Subcutaneous abdominal adipose tissue (tissue), 5 donors: ENCODE results near the gene BTG2.

Source experiments
- H3K27ac ChIP-seq: one replicate; pipeline ENCODE4 v1.7.0; 2013; ENCODE audit warnings: low read depth, mild to moderate bottlenecking, inconsistent platforms, low read length, moderate library complexity
- H3K27me3 ChIP-seq, 5 donors: one replicate each; pipeline ENCODE4 v1.7.0; 2013; ENCODE audit warnings: low read length in 5 of 5, inconsistent platforms in 1 of 5; ENCODE audit not compliant: control insufficient read depth in 5 of 5, insufficient read depth in 4 of 5
- H3K36me3 ChIP-seq, 5 donors: one replicate each; pipeline ENCODE4 v1.7.0; 2013; ENCODE audit warnings: low read length in 5 of 5; ENCODE audit not compliant: control insufficient read depth in 5 of 5, insufficient read depth in 5 of 5
- H3K4me1 ChIP-seq, 5 donors: one replicate each; pipeline ENCODE4 v1.7.0; 2013; ENCODE audit warnings: low read length in 5 of 5, mild to moderate bottlenecking in 3 of 5, moderate library complexity in 1 of 5; ENCODE audit not compliant: control insufficient read depth in 5 of 5, insufficient read depth in 5 of 5
- H3K4me3 ChIP-seq, 5 donors: one replicate each; pipeline ENCODE4 v1.7.0; 2013; ENCODE audit warnings: low read length in 5 of 5, low read depth in 1 of 5
- H3K9ac ChIP-seq, 5 donors: one replicate each; pipeline ENCODE4 v1.7.0; 2013; ENCODE audit warnings: low read length in 5 of 5, mild to moderate bottlenecking in 4 of 5, moderate library complexity in 3 of 5
- H3K9me3 ChIP-seq, 5 donors: one replicate each; pipeline ENCODE4 v1.7.0; 2013; ENCODE audit warnings: low read length in 5 of 5; ENCODE audit not compliant: control insufficient read depth in 5 of 5
- donor health status: healthy.
- donor health status: healthy.
- donor health status: healthy.
- donor health status: healthy.
- donor health status: healthy.

BTG2 gene

DNA sequence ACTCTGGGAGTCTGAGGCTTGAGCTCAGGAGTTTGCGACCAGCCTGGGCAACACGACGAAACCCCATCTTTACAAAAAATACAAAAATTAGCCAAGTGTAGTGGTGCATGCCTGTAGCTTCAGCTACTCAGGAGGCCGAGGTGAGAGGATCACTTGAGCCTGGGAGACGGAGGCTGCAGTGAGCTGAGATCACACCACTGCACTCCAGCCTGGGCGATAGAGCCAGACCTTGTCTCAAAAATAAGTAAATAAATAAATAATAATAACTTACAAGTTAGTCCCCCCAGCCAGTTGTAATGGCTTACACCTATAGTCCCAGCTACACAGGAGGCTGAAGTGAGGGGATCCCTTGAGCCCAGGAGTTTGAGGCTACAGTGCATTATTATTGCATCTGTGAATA is 21.7 kb upstream of the BTG2 start:
- H3K4me1 ChIP-seq: peaks cover 26 to 52% (median 38%) of the 10 kb centered on the region in 5 donors
- no peak overlapping the region for H3K9ac ChIP-seq
- H3K27me3 ChIP-seq: peaks cover 0 to 4% (median 0%) of the 10 kb centered on the region in 5 donors
- no peaks in the 10 kb centered on the region for H3K9me3 ChIP-seq
- H3K27ac ChIP-seq: no peak overlapping the region
- H3K36me3 ChIP-seq: no peaks in the 10 kb centered on the region
- H3K4me3 ChIP-seq: no peak overlapping the region

DNA sequence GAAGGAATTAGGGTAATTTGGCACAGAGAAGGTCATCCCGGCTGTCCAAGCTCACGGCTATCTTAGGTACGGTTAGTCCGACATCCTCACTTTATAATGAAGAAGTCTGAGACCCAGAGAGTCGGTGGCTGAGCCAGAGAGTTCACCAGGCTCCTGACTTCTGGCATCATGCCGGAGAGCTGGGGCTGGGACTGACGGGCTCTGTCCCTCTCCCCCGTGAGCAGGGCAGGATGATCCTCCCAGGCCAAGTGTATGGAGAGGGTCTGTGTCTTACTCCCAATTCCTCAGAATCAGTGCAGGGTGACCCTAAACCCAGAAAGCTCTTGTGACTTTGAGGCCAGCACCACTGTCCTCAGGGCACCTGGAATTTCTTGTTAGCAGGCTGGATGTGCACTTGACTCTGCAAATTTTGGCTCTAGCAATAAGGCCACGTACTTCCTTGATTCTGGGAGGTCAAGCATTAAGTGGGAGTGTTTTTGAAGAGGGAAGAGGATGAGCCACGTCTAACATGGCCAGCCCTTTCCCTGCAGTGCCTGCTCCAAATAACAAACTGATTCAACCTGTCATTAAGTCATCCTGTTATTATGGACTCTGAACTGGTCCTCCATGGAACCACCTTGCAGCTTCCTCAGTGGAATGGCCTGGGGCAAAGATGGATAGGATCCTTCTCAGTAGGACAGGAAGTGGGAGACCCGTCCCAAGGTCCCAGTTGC is 20.8 kb upstream of the BTG2 start:
- H3K4me3 ChIP-seq: no peak overlapping the region
- no peaks in the 10 kb centered on the region for H3K36me3 ChIP-seq
- no peaks in the 10 kb centered on the region for H3K9me3 ChIP-seq
- no peak overlapping the region for H3K9ac ChIP-seq
- H3K4me1 ChIP-seq: peaks cover 20 to 52% (median 40%) of the 10 kb centered on the region in 5 donors
- H3K27me3 ChIP-seq: peaks cover 0 to 4% (median 0%) of the 10 kb centered on the region in 5 donors
- H3K27ac ChIP-seq: no peak overlapping the region

- H3K27ac ChIP-seq: peak overlapping the region; percentile 90
- no peaks in the 10 kb centered on the region for H3K36me3 ChIP-seq
- no peaks in the 10 kb centered on the region for H3K9me3 ChIP-seq
- peaks cover 0 to 4% (median 0%) of the 10 kb centered on the region in 5 donors for H3K27me3 ChIP-seq
- peaks cover 25 to 71% (median 58%) of the 10 kb centered on the region in 5 donors for H3K4me1 ChIP-seq
- H3K9ac ChIP-seq: peak overlapping the region in 3 of 5 donors; percentile 16 to 84 (median 48)
- peak overlapping the region in 4 of 5 donors; percentile 5 to 19 (median 12) for H3K4me3 ChIP-seq
Observed at GRCh38 chr1:203286161-203286984, 18.9 kb upstream of the BTG2 start.

GRCh38 chr1:203287109-203287893 is 18.0 kb upstream of the BTG2 start:
- peak overlapping the region; percentile 90 for H3K27ac ChIP-seq
- H3K9ac ChIP-seq: peak overlapping the region in 4 of 5 donors; percentile 8 to 84 (median 36)
- H3K9me3 ChIP-seq: no peaks in the 10 kb centered on the region
- H3K4me1 ChIP-seq: peaks cover 25 to 69% (median 61%) of the 10 kb centered on the region in 5 donors
- H3K36me3 ChIP-seq: no peaks in the 10 kb centered on the region
- H3K27me3 ChIP-seq: peaks cover 0 to 4% (median 0%) of the 10 kb centered on the region in 5 donors
- H3K4me3 ChIP-seq: peak overlapping the region in 3 of 5 donors; percentile 5 to 18 (median 7)

DNA sequence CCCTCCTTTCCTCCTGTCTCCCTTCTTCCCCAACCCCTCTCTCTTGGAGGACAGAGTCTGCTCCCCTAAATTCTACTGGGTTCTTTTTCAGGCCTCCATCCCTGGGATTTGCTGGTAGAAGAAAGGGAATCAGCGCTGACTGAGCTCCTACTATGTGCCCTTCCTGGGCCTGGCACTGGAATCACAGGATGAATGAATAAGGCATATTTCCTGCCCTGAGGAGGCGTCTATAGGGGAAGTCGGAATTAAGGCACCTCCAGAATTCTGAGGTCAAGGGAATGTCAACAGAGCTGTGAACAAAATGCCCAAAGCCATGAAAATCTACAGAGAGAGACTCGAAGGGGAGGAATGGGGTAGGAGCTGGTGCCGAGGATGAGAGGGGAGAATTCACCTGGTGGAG is 17.4 kb upstream of the BTG2 start:
- H3K27me3 ChIP-seq: peaks cover 0 to 4% (median 0%) of the 10 kb centered on the region in 5 donors
- H3K4me1 ChIP-seq: peaks cover 21 to 67% (median 61%) of the 10 kb centered on the region in 5 donors
- H3K36me3 ChIP-seq: no peaks in the 10 kb centered on the region
- no peak overlapping the region for H3K4me3 ChIP-seq
- H3K27ac ChIP-seq: peak overlapping the region; percentile 90
- H3K9me3 ChIP-seq: no peaks in the 10 kb centered on the region
- peak overlapping the region in 2 of 5 donors; percentile 17 to 54 for H3K9ac ChIP-seq

GRCh38 chr1:203288400-203288799 is 16.9 kb upstream of the BTG2 start:
- Histone ChIP-seq H3K4me1 (peaks cover 21 to 67% (median 61%) of the 10 kb centered on the region in 5 donors), H3K9ac (peak overlapping the region in 1 of 5 donors; percentile 13)

GRCh38 chr1:203289281-203289981 is 15.9 kb upstream of the BTG2 start:
- Histone ChIP-seq H3K9me3 (no peaks in the 10 kb centered on the region), H3K4me3 (peak overlapping the region in 1 of 5 donors; percentile 51), H3K36me3 (no peaks in the 10 kb centered on the region), H3K27ac (peak overlapping the region; percentile 90), H3K9ac (peak overlapping the region; percentile 42 to 77 (median 54)), H3K27me3 (peaks cover 0 to 4% (median 0%) of the 10 kb centered on the region in 5 donors), H3K4me1 (peaks cover 21 to 67% (median 60%) of the 10 kb centered on the region in 5 donors)

More at GRCh38 chr1:203288400-203288799, 16.9 kb upstream of the BTG2 start:
- Histone ChIP-seq H3K27me3 (peaks cover 0 to 4% (median 0%) of the 10 kb centered on the region in 5 donors), H3K4me3 (no peak overlapping the region), H3K9me3 (no peaks in the 10 kb centered on the region), H3K36me3 (no peaks in the 10 kb centered on the region), H3K27ac (peak overlapping the region; percentile 90)

- no peaks in the 10 kb centered on the region for H3K36me3 ChIP-seq
- peak overlapping the region; percentile 42 to 77 (median 54) for H3K9ac ChIP-seq
- H3K4me1 ChIP-seq: peaks cover 21 to 62% (median 57%) of the 10 kb centered on the region in 5 donors
- H3K27me3 ChIP-seq: peaks cover 0 to 4% (median 0%) of the 10 kb centered on the region in 5 donors
- peak overlapping the region; percentile 90 for H3K27ac ChIP-seq
- H3K9me3 ChIP-seq: no peaks in the 10 kb centered on the region
- H3K4me3 ChIP-seq: peak overlapping the region; percentile 17 to 51 (median 34)
Observed at GRCh38 chr1:203289982-203290260, 15.4 kb upstream of the BTG2 start.
